Activated CD8-positive, alpha-beta memory T cell treated with anti-CD3 and anti-CD28 coated beads for 24 hours (primary cell): ENCODE measurements around the gene WDR31.
A peak's percentile ranks its signal among the peaks of the same experiment; 100 is the strongest.
"Not testable (repeated sequence)": the region's sequence is repeated elsewhere in the genome, so short reads cannot be mapped to it uniquely, and the experiment has no call there.

Experiments used
- DNase-seq: peaks from one replicate; pipeline ENCODE4 v3.0.0-alpha.2; 2020

WDR31 gene

DNA sequence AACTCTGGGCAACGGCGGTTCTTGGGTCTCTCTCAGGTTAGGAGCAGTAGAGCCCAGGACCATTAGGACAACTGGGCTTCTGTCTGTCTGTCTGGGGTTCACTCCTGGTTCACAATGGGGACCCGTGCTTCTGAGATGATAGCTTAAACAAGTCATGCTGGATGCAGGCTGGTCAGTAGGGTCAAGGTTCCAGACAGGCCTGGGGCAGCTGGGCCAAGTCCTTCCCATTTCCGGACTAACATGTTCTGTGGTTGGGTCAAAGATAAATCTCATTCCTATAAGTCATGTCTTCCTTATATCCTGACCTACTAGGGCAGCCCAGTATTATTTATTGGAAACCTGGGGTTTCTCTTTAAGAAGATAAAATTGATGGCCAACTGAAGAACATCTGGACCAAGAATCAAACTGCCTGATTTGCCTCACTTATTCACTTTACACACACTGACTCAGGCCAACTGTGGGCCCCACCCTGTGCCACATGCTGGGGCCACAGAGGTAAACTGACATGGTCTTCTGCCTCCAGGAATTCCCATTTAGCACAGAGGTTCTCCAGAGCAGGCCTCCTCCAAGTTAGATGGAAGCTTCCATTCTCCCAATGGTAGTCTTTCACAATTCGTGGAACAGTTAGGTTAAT, 28.4 kb upstream of the WDR31 start:
- no peak for DNase-seq

GRCh38 chr9:113365652-113366051, 25.6 kb upstream of the WDR31 start:
- DNase-seq = not testable (repeated sequence)

GRCh38 chr9:113364951-113365350, 24.9 kb upstream of the WDR31 start:
- DNase-seq = no peak

- DNase-seq = no peak
These were observed 23.3 kb upstream of the WDR31 start for GRCh38 chr9:113363336-113363735.

- DNase-seq = no peak
These were observed 21.4 kb upstream of the WDR31 start for GRCh38 chr9:113361304-113362018.

GRCh38 chr9:113360242-113360842, 20.3 kb upstream of the WDR31 start:
- no peak for DNase-seq

DNA sequence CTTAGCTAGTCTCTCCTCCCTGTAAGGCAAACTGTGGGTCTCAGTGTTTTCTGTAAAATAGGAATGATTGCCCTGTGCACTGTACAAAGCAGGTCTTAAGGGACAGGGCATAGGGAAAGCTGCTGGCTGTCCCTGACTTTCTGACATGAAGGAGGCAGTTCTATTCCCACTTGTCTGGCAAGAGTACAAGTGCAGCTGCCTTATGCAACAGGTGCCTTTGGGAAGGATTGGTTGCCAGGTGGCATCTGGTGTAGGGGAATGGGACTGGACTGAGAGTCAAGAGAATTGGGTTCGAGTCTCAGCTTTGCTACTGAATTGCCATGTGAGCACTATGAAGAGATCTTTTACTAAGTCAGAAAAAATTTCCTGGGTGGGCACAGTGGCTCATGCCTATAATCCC, 19.3 kb upstream of the WDR31 start:
- DNase-seq = no peak

GRCh38 chr9:113356686-113357292, 16.7 kb upstream of the WDR31 start:
- DNase-seq = no peak

DNA sequence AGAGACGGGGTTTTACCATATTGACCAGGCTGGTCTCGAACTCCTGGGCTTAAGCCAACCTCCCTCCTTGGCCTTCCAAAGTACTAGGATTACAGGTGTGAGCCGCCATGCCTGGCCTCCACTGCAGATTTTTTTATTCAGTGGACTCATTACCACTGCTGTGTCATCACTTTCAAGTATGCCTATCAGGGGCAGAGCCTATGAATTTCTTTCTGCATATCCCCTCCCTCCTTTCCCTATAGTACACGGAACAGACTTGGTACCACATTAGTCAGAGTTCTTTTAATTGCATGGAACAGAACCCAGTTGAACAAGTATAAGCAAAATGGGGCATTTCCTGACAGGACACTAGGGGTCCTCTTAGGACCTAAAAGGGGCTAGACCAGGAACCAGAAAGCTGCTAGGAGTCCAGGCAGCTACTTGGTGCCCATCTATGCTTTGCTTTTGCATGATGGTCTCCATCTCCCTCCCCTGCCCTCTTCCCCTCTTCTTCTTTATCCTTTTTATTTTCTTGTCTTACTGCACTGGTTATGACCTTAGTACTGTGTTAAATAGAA, 15.0 kb upstream of the WDR31 start:
- DNase-seq = no peak

DNA sequence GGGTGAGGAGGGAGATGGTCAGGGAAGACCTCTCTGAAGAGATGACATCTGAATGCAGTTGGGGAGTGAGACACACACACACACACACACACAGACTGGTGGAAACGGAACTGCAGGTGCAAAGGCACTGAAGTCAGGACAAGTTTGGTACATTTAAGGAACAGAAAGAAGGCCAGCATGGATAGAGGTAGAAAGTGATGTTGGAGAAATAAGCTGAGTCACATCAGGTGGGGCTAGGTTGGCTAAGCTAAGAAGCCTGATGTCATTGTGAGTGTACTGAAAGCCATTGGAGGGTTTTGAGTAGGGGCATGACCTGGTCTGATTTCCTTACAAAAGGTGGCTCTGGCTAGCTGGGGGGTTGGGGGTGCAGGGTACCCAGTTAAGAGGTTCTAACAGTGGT, 12.3 kb upstream of the WDR31 start:
- DNase-seq = peak; percentile 33

DNA sequence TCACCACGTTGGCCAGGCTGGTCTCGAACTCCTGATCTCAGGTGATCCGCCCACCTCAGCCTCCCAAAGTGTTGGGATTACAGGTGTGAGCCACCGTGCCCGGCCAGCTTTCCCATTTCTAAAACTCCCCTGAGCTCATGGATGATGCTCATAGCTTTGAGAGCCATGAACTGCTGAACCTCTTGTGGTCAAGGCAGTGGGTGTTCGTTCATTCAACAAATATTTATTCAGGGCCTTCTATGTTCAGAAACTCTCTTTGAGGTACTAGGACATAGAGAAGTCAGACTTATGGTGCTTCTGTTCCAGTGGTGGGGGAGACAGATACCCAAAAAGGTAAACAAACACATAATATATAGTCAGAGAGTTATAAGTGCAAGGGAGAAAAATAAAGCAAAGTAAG, 11.9 kb upstream of the WDR31 start:
- no peak for DNase-seq

GRCh38 chr9:113350937-113351336, 10.9 kb upstream of the WDR31 start:
- no peak for DNase-seq

DNA sequence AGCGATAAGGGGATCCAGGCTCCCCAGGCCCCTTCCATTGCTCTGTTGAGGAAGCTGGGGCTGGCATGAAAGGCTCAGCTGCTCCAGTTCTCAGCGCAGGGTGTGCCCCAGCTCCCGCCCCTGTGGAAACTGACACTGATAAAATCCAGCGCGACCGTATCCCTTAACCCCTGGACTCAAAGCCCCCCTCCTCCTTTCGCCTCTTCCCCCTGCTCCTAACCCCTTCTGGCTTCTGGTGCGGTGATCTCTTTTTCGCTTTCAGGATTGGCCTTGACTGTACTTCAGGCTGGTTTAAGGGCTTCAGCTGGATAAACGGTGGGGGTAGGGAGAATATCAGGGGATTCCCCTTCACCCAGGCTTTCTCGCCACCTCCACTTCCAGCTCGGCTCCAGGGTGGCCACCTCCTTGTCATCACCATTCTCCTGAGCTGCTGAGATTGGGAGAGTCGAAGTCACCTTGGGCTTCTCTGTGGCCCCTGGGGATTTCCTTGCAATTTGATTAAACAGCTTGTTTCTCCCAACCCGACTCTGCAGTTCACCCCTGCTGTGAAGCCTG, 10.1 kb upstream of the WDR31 start:
- DNase-seq = no peak

DNA sequence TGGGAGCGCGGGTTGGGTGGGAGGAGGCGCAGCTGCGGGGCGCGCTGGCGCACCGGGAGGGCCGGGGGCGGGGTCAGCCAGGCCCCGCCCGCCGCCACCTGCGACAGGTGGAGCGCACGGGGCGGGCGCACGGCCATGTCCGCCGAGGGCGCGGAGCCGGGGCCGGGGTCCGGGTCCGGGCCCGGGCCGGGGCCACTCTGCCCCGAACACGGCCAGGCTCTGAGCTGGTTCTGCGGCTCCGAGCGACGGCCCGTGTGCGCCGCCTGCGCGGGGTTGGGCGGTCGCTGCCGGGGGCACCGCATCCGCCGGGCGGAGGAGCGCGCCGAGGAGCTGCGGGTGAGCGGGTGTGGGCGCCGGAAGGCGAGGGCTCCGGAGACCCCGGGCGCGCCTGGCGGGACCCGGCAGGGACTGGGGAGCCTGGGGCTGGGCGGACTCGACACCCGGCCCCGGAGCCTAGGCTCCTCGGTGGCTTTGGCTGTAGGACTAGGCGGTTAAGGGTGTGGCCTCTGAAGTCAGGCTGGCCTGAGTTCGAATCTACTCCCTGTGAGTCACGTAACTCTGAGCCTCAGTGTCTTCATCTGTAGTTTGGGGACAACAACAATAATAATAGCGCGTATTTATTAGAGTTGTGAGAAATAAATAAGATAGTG, 9.5 kb upstream of the WDR31 start, which contains the start of gene BSPRY:
BSPRY (plus strand) TSS at position 97 of the 650 bp plus-strand sequence; CDS start at position 136, 39 bp downstream.
- DNase-seq = peak; percentile 69

DNA sequence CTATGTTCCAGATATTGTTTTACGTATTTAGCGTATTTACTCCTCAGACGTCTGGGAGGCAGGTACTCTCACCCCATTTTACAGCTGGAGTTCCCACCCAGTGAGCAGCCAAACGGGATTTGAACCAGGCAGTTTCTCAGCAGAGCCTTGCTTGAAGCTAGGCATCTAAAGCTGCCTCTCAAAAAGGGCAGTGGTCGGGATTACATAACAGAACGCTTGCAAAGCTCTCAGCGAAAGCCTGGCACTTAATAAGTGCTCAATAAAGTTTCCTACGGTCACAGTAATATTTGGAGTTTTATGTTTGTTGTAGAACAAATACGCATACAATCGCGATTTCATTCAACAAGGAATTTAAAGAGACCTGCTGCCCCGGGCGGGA, 9.0 kb upstream of the WDR31 start:
- DNase-seq = no peak

DNA sequence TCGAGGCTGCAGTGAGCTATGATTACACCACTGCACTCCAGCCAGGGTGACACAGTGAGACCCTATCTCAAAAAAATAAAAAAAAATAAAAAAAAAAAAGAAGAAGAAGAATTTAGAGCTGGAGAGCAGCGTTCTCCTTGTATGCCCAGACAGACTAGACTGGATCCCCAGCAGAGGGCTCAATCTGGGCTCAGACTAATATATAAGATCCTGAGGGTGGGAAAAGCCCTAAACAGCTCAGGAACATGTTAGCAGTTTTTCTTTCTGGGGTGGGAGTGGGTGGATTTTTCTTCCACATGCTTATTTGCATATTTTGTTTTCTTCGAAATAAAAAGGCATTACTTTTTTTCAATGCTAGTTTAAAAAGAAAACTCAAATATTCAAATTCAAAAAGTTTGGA, 8.4 kb upstream of the WDR31 start:
- DNase-seq = no peak

DNA sequence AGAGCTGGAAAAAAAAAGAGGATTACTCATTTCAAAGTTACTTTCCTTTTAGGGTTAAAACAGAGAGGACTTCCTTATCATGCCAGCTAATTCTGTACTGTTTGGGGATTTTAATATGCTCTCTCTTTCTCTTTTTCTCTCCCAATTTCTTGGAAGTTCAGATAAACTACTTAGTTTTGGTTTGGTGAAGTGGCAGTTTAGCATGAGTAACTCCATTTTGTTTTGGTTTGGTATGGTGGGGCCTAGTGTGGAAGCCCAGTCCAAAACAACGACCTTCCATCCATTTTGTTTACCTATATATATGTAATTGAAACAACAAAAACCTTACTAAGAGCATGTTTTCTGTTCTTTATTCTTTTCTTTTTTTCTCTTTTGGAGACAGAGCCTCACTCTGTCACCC, 5.6 kb upstream of the WDR31 start:
- no peak for DNase-seq

DNA sequence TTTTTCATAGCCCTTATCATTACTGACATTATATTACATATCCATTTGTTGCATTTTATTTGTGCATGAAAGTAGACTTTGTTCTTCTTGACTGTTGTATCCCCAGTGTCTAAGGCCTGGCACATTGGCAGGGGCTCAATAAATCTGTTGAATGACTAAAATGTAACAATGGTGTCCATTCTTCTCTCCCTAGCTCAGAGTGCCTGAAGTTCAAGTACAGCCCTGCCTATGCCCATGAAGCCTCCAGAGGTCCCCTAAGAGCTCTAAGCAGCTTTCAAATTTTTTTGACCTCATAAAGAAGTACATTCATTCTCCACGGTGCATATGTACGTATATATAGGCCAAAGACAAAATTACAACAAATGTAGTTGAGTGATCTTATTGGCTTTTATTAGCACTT, 5.1 kb upstream of the WDR31 start:
- no peak for DNase-seq

- no peak for DNase-seq
These were observed 3.7 kb upstream of the WDR31 start for GRCh38 chr9:113343732-113344231.

- no peak for DNase-seq
These were observed 1.8 kb upstream of the WDR31 start for GRCh38 chr9:113341712-113342410.

DNA sequence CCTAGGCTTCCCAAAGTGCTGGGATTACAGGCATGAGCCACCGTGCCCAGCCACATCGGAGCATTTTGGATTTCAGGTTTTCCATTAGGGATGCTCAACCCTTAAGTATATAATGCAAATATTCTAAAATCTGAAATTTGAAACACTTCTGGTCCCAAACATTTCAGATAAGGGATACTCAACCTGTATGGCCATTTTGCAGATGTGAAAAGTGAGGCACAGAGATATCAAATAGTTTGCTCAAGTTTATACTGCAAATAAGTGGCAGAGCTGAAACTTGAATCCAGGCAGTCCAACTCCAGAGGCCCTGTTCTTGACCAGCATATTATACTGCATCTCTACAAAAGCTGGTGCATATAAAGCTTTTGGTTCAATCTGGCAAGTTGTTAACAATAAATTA, 2.4 kb downstream of the WDR31 start:
- DNase-seq = no peak

DNA sequence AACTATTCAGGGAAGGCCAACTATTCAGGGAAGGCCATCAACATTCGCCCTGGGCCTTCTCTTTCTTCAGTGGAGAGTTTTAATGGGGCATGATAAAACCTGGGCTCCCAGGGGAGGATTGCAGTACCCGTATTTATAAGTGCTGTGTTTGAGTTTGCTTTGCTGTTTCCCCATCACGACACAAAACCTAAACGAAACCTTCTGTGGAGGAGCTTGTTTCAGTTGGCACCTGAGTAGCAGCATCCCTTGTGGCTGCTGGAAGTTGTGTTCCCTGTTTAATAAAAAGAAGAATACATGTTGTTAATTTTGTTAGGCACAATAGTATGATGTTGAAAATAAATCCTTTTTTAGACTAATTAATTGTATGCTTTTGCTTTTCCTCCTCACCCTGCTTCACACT, 8.3 kb downstream of the WDR31 start:
- no peak for DNase-seq
